K562 (cell line): ENCODE measurements around the gene CT45A1. TPM values are rescaled to one million over a fixed set of nuclear protein-coding genes. Genes with fewer than 3 reads are reported as not detected.

Experiments used
- polyA plus RNA-seq, 8 experiments: library from polyadenylated mRNA; depleted of rRNA in 4 of 8; stranded (reverse) in 5 of 8; unstranded in 3 of 8; fragments of >200 nt; fragmentation: Nextera tagmentation in 2 of 8; fragmentation: Illumina TruSeq in 1 of 8; extraction: Ambion mirVana in 2 of 8; extraction: Trizol in 1 of 8; gene quantifications; 2 replicates each; pipeline versions ENCODE4 v1.2.1 to v1.2.3, GENCODE V29; 2011 to 2014; ENCODE audit warnings: inconsistent platforms in 1 of 8, missing spikeins in 1 of 8
- small RNA-seq: library from RNA; depleted of rRNA; stranded (forward); fragments of <200 nt; gene quantifications from one replicate; pipeline ENCODE3, GENCODE V24; 2014
- total RNA-seq, 7 experiments: library from RNA; depleted of rRNA in 6 of 7; stranded (reverse); fragments of >200 nt in 6 of 7; fragmentation: Illumina TruSeq in 2 of 7; extraction: Trizol in 2 of 7; gene quantifications; 2 replicates each; pipeline versions ENCODE4 v1.2.1 to v1.2.3, GENCODE V29; 2011 to 2021; ENCODE audit warnings: low replicate concordance in 1 of 7

CT45A1 gene
- total and polyA plus RNA-seq, 9 of the 15 experiments (the other 6 are each of a cell fraction or from before 2014, with no cell fraction given) = 0.66 to 5.7 (median 2.5) TPM

Small RNA genes lying within 50 kb of the gene (small RNA-seq; reads per million reads assigned to genes)
- gene AC240442.1 = not detected

Other genes starting within 250 kb of the CT45A1 start
Only the 7 nearest of the 10 such genes appear.
- 0.69 and 3.2 TPM in 2 replicates for gene CT45A3, start 54.6 kb downstream of the CT45A1 start, total RNA-seq (2014; rRNA removed)
- gene CT45A3, start 54.6 kb downstream of the CT45A1 start, total RNA-seq (2014; rRNA removed; fragmentation: Illumina TruSeq; extraction: Trizol) = 1.9 and 2.1 TPM in 2 replicates
- gene CT45A3, start 54.6 kb downstream of the CT45A1 start, total RNA-seq (2015; rRNA removed; fragmentation: Illumina TruSeq; extraction: Trizol) = 1.4 and 2.3 TPM in 2 replicates
- 1.2 TPM in 1 of 2 replicates, not detected in the other for gene CT45A3, start 54.6 kb downstream of the CT45A1 start, total RNA-seq (2021)
- gene CT45A3, start 54.6 kb downstream of the CT45A1 start, polyA plus RNA-seq (2011; rRNA removed) = 0.15 TPM in 1 of 2 replicates, not detected in the other
- 0.24 TPM in 1 of 2 replicates, not detected in the other for gene CT45A3, start 54.6 kb downstream of the CT45A1 start, polyA plus RNA-seq (2014; fragmentation: Illumina TruSeq; extraction: Trizol)
- gene CT45A3, start 54.6 kb downstream of the CT45A1 start, polyA plus RNA-seq (2014; fragmentation: Nextera tagmentation; extraction: Ambion mirVana) = under 1 TPM; 0.13 to 0.14 TPM
- gene CT45A3, start 54.6 kb downstream of the CT45A1 start, polyA plus RNA-seq (2014; rRNA removed) = 0.46 TPM in 1 of 2 replicates, not detected in the other
- 8.4 and 13.0 TPM in 2 replicates for gene CT45A5, start 71.9 kb downstream of the CT45A1 start, total RNA-seq (2014; rRNA removed)
- 6.7 and 8.5 TPM in 2 replicates for gene CT45A5, start 71.9 kb downstream of the CT45A1 start, total RNA-seq (2014; rRNA removed; fragmentation: Illumina TruSeq; extraction: Trizol)
- 4.1 and 5.2 TPM in 2 replicates for gene CT45A5, start 71.9 kb downstream of the CT45A1 start, total RNA-seq (2015; rRNA removed; fragmentation: Illumina TruSeq; extraction: Trizol)
- 8.8 and 9.4 TPM in 2 replicates for gene CT45A5, start 71.9 kb downstream of the CT45A1 start, total RNA-seq (2021)
- 5.4 and 6.7 TPM in 2 replicates for gene CT45A5, start 71.9 kb downstream of the CT45A1 start, polyA plus RNA-seq (2011; rRNA removed)
- 3.8 and 4.8 TPM in 2 replicates for gene CT45A5, start 71.9 kb downstream of the CT45A1 start, polyA plus RNA-seq (2014; fragmentation: Illumina TruSeq; extraction: Trizol)
- 1 to 10 TPM; 3.9 to 4.6 TPM for gene CT45A5, start 71.9 kb downstream of the CT45A1 start, polyA plus RNA-seq (2014; fragmentation: Nextera tagmentation; extraction: Ambion mirVana)
- 4.5 and 5.6 TPM in 2 replicates for gene CT45A5, start 71.9 kb downstream of the CT45A1 start, polyA plus RNA-seq (2014; rRNA removed)
- not detected in 2 replicates for gene CT45A6, start 89.1 kb downstream of the CT45A1 start, total RNA-seq (2014; rRNA removed)
- gene CT45A6, start 89.1 kb downstream of the CT45A1 start, total RNA-seq (2014; rRNA removed; fragmentation: Illumina TruSeq; extraction: Trizol) = not detected in 2 replicates
- not detected in 2 replicates for gene CT45A6, start 89.1 kb downstream of the CT45A1 start, total RNA-seq (2015; rRNA removed; fragmentation: Illumina TruSeq; extraction: Trizol)
- gene CT45A6, start 89.1 kb downstream of the CT45A1 start, total RNA-seq (2021) = not detected in 2 replicates
- gene CT45A6, start 89.1 kb downstream of the CT45A1 start, polyA plus RNA-seq (2011; rRNA removed) = not detected in 2 replicates
- gene CT45A6, start 89.1 kb downstream of the CT45A1 start, polyA plus RNA-seq (2014; fragmentation: Illumina TruSeq; extraction: Trizol) = not detected in 2 replicates
- gene CT45A6, start 89.1 kb downstream of the CT45A1 start, polyA plus RNA-seq (2014; fragmentation: Nextera tagmentation; extraction: Ambion mirVana) = not detected
- not detected in 2 replicates for gene CT45A6, start 89.1 kb downstream of the CT45A1 start, polyA plus RNA-seq (2014; rRNA removed)
- 4.7 and 10.2 TPM in 2 replicates for gene CT45A2, start 106.4 kb downstream of the CT45A1 start, total RNA-seq (2014; rRNA removed)
- 34.3 and 35.3 TPM in 2 replicates for gene CT45A2, start 106.4 kb downstream of the CT45A1 start, total RNA-seq (2014; rRNA removed; fragmentation: Illumina TruSeq; extraction: Trizol)
- 19.2 and 21.4 TPM in 2 replicates for gene CT45A2, start 106.4 kb downstream of the CT45A1 start, total RNA-seq (2015; rRNA removed; fragmentation: Illumina TruSeq; extraction: Trizol)
- 7.6 and 8.1 TPM in 2 replicates for gene CT45A2, start 106.4 kb downstream of the CT45A1 start, total RNA-seq (2021)
- 11.1 and 21.5 TPM in 2 replicates for gene CT45A2, start 106.4 kb downstream of the CT45A1 start, polyA plus RNA-seq (2011; rRNA removed)
- 8.6 and 13.3 TPM in 2 replicates for gene CT45A2, start 106.4 kb downstream of the CT45A1 start, polyA plus RNA-seq (2014; fragmentation: Illumina TruSeq; extraction: Trizol)
- gene CT45A2, start 106.4 kb downstream of the CT45A1 start, polyA plus RNA-seq (2014; fragmentation: Nextera tagmentation; extraction: Ambion mirVana) = 10 to 100 TPM in 1 of 2 experiments, 1 to 10 TPM in 1; 9.7 to 12.5 TPM
- 14.0 and 15.0 TPM in 2 replicates for gene CT45A2, start 106.4 kb downstream of the CT45A1 start, polyA plus RNA-seq (2014; rRNA removed)
- gene CT45A7, start 123.6 kb downstream of the CT45A1 start, total RNA-seq (2014; rRNA removed) = not detected in 2 replicates
- not detected in 2 replicates for gene CT45A7, start 123.6 kb downstream of the CT45A1 start, total RNA-seq (2014; rRNA removed; fragmentation: Illumina TruSeq; extraction: Trizol)
- gene CT45A7, start 123.6 kb downstream of the CT45A1 start, total RNA-seq (2015; rRNA removed; fragmentation: Illumina TruSeq; extraction: Trizol) = not detected in 2 replicates
- gene CT45A7, start 123.6 kb downstream of the CT45A1 start, total RNA-seq (2021) = 0.44 TPM in 1 of 2 replicates, not detected in the other
- not detected in 2 replicates for gene CT45A7, start 123.6 kb downstream of the CT45A1 start, polyA plus RNA-seq (2011; rRNA removed)
- not detected in 2 replicates for gene CT45A7, start 123.6 kb downstream of the CT45A1 start, polyA plus RNA-seq (2014; fragmentation: Illumina TruSeq; extraction: Trizol)
- gene CT45A7, start 123.6 kb downstream of the CT45A1 start, polyA plus RNA-seq (2014; fragmentation: Nextera tagmentation; extraction: Ambion mirVana) = not detected
- not detected in 2 replicates for gene CT45A7, start 123.6 kb downstream of the CT45A1 start, polyA plus RNA-seq (2014; rRNA removed)
- gene CT45A8, start 140.9 kb downstream of the CT45A1 start, total RNA-seq (2014; rRNA removed) = 6.7 and 9.8 TPM in 2 replicates
- 6.5 and 6.6 TPM in 2 replicates for gene CT45A8, start 140.9 kb downstream of the CT45A1 start, total RNA-seq (2014; rRNA removed; fragmentation: Illumina TruSeq; extraction: Trizol)
- not detected in 2 replicates for gene CT45A8, start 140.9 kb downstream of the CT45A1 start, total RNA-seq (2015; rRNA removed; fragmentation: Illumina TruSeq; extraction: Trizol)
- 27.7 and 30.0 TPM in 2 replicates for gene CT45A8, start 140.9 kb downstream of the CT45A1 start, total RNA-seq (2021)
- not detected in 2 replicates for gene CT45A8, start 140.9 kb downstream of the CT45A1 start, polyA plus RNA-seq (2011; rRNA removed)
- not detected in 2 replicates for gene CT45A8, start 140.9 kb downstream of the CT45A1 start, polyA plus RNA-seq (2014; fragmentation: Illumina TruSeq; extraction: Trizol)
- 10 to 100 TPM in 1 of 2 experiments, 1 to 10 TPM in 1; 9.6 to 10.9 TPM for gene CT45A8, start 140.9 kb downstream of the CT45A1 start, polyA plus RNA-seq (2014; fragmentation: Nextera tagmentation; extraction: Ambion mirVana)
- gene CT45A8, start 140.9 kb downstream of the CT45A1 start, polyA plus RNA-seq (2014; rRNA removed) = not detected in 2 replicates
- 6.6 and 9.8 TPM in 2 replicates for gene CT45A9, start 158.2 kb downstream of the CT45A1 start, total RNA-seq (2014; rRNA removed)
- gene CT45A9, start 158.2 kb downstream of the CT45A1 start, total RNA-seq (2014; rRNA removed; fragmentation: Illumina TruSeq; extraction: Trizol) = 6.5 and 6.7 TPM in 2 replicates
- gene CT45A9, start 158.2 kb downstream of the CT45A1 start, total RNA-seq (2015; rRNA removed; fragmentation: Illumina TruSeq; extraction: Trizol) = not detected in 2 replicates
- gene CT45A9, start 158.2 kb downstream of the CT45A1 start, total RNA-seq (2021) = 27.7 and 30.0 TPM in 2 replicates
- not detected in 2 replicates for gene CT45A9, start 158.2 kb downstream of the CT45A1 start, polyA plus RNA-seq (2011; rRNA removed)
- gene CT45A9, start 158.2 kb downstream of the CT45A1 start, polyA plus RNA-seq (2014; fragmentation: Illumina TruSeq; extraction: Trizol) = not detected in 2 replicates
- gene CT45A9, start 158.2 kb downstream of the CT45A1 start, polyA plus RNA-seq (2014; fragmentation: Nextera tagmentation; extraction: Ambion mirVana) = 10 to 100 TPM in 1 of 2 experiments, 1 to 10 TPM in 1; 9.6 to 10.9 TPM
- not detected in 2 replicates for gene CT45A9, start 158.2 kb downstream of the CT45A1 start, polyA plus RNA-seq (2014; rRNA removed)